ENCODE results near the gene EIF3I. TPM values are rescaled to one million over a fixed set of nuclear protein-coding genes. Genes with fewer than 3 reads are reported as not detected.

EIF3I gene
- total RNA-seq, 2 experiments from 2014 or later: 182 to 207 TPM

DNA sequence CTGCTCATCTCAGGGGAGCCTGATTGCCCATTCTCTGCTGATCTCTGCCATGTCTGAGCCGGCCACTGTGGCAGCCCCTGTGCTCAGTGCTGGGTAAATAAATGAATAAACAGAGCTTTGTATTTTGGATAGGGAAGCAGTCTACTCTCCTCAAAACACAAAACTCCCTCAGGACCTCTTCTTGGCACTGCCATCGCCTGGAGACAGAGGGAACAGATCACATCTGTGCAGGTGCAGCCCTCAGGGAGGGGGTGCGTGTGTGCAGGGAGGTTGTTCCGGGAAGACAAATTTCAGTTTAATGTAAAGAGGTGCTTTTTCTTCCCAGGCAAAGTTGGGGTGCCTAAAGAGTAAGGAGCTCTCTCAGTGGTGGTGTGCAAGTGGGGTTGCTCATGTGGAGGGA, 17.1 kb downstream of the EIF3I start:
- no peak for DNase-seq (ENCODE audit: low spot score)
- Histone ChIP-seq H3K36me3 (ENCODE audit: insufficient read depth, low read length) (peaks cover 7% of the 10 kb centered on the region; the same call in 1 of the 2 replicates), H3K9me3 (ENCODE audit: low read length) (no peaks in the 10 kb centered on the region), H3K4me2 (ENCODE audit: low read length) (no peak overlapping the region), H3K27ac (ENCODE audit: low read depth, low read length, poor library complexity, severe bottlenecking) (no peak overlapping the region), H3K79me2 (ENCODE audit: insufficient read depth, low read depth, low read length) (no peaks in the 10 kb centered on the region), H2AFZ (ENCODE audit: low read length) (no peak overlapping the region), H3K4me1 (ENCODE audit: insufficient read depth, low read length, poor library complexity, severe bottlenecking) (peaks cover 35% of the 10 kb centered on the region), H3K4me3 (ENCODE audit: low read depth, low read length, poor library complexity, severe bottlenecking) (no peak overlapping the region), H4K20me1 (ENCODE audit: insufficient read depth, low read length) (no peaks in the 10 kb centered on the region), H3K9me2 (ENCODE audit: insufficient read depth, low read length) (no peaks in the 10 kb centered on the region)
- intact Hi-C loops (cut with micrococcal nuclease; ENCODE audit: unreplicated experiment): no loop called here
- ChIA-PET CTCF (ENCODE audit: unreplicated experiment) (interaction anchor here (0.6 kb wide), 1 partner anchor 17 kb away, joined by 3 read pairs; no protein-coding TSS in a partner anchor), POLR2A (interaction anchor here (2.0 kb wide), 1 partner anchor 12 kb away, joined by 4 read pairs; the partner anchor contains the start of gene LCK)
- no TSS peak for BruUV-seq (replicated peaks)
- TF ChIP-seq, protein P1, sequence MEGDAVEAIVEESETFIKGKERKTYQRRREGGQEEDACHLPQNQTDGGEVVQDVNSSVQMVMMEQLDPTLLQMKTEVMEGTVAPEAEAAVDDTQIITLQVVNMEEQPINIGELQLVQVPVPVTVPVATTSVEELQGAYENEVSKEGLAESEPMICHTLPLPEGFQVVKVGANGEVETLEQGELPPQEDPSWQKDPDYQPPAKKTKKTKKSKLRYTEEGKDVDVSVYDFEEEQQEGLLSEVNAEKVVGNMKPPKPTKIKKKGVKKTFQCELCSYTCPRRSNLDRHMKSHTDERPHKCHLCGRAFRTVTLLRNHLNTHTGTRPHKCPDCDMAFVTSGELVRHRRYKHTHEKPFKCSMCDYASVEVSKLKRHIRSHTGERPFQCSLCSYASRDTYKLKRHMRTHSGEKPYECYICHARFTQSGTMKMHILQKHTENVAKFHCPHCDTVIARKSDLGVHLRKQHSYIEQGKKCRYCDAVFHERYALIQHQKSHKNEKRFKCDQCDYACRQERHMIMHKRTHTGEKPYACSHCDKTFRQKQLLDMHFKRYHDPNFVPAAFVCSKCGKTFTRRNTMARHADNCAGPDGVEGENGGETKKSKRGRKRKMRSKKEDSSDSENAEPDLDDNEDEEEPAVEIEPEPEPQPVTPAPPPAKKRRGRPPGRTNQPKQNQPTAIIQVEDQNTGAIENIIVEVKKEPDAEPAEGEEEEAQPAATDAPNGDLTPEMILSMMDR (conservative IDR thresholded peaks at IDR 0.05; ENCODE audit: low read length): peak; percentile 31; the same call in 1 of the 2 replicates
- no peak for TF ChIP-seq EZH2phosphoT487 (IDR thresholded peaks at IDR 0.05; ENCODE audit: borderline replicate concordance, low read depth, low read length)

DNA sequence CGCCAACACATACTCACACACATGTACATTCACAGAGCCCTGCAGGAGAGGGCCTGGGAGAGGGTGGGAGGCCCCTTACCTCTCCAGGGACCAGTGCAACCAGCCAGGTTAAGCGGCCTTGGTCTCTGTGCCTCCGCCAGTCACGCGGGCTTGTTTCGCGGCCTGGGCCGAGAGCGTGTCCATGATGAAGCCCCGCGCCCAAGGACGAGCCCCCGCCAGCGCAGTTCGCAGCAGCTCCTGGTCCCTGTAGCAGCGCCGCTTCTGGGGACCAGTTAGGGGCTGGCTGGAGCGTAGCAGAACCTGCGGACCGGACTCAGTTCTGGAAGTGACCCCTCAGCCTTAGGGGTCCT, 17.6 kb downstream of the EIF3I start:
- no peak overlapping the region for H3K4me3 ChIP-seq (ENCODE audit: low read depth, low read length, poor library complexity, severe bottlenecking)
- BruUV-seq (replicated peaks): no TSS peak
- peak overlapping the region; percentile 86; the same call in 1 of the 2 replicates for H2AFZ ChIP-seq (ENCODE audit: low read length)
- ChIA-PET CTCF (ENCODE audit: unreplicated experiment) (no interaction called here), POLR2A (interaction anchor here (0.9 to 2.0 kb wide), 2 partner anchors 11 to 16 kb away, joined by 4 to 7 read pairs; partner anchors contain the start of gene LCK)
- H3K4me1 ChIP-seq (ENCODE audit: insufficient read depth, low read length, poor library complexity, severe bottlenecking): peaks cover 35% of the 10 kb centered on the region
- no peaks in the 10 kb centered on the region for H3K9me2 ChIP-seq (ENCODE audit: insufficient read depth, low read length)
- H3K9me3 ChIP-seq (ENCODE audit: low read length): no peaks in the 10 kb centered on the region
- DNase-seq (ENCODE audit: low spot score): no peak
- TF ChIP-seq EZH2phosphoT487 (IDR thresholded peaks at IDR 0.05; ENCODE audit: borderline replicate concordance, low read depth, low read length): no peak
- TF ChIP-seq, protein P1 (conservative IDR thresholded peaks at IDR 0.05; ENCODE audit: low read length): no peak
- peaks cover 4% of the 10 kb centered on the region; the same call in 1 of the 2 replicates for H3K36me3 ChIP-seq (ENCODE audit: insufficient read depth, low read length)
- intact Hi-C loops (cut with micrococcal nuclease; ENCODE audit: unreplicated experiment): no loop called here
- H3K4me2 ChIP-seq (ENCODE audit: low read length): peak overlapping the region; percentile 74
- no peak overlapping the region for H3K27ac ChIP-seq (ENCODE audit: low read depth, low read length, poor library complexity, severe bottlenecking)
- H4K20me1 ChIP-seq (ENCODE audit: insufficient read depth, low read length): no peaks in the 10 kb centered on the region
- H3K79me2 ChIP-seq (ENCODE audit: insufficient read depth, low read depth, low read length): no peaks in the 10 kb centered on the region
